ENCODE measurements around the gene HDAC11.
"Not testable (repeated sequence)": the region's sequence is repeated elsewhere in the genome, so short reads cannot be mapped to it uniquely, and the experiment has no call there.

HDAC11 gene

GRCh38 chr3:13519006-13519791 is 39.1 kb downstream of the HDAC11 start:
- Histone ChIP-seq H2AFZ (no peak overlapping the region), H3K4me1 (no peaks in the 10 kb centered on the region), H3K27ac (no peak overlapping the region)

GRCh38 chr3:13520326-13520880 is 40.3 kb downstream of the HDAC11 start:
- H3K4me1 ChIP-seq = no peaks in the 10 kb centered on the region
- H3K27me3 ChIP-seq (ENCODE audit: control insufficient read depth, insufficient read depth, low read length) = no peaks in the 10 kb centered on the region
- H2AFZ ChIP-seq = no peak overlapping the region
- H3K27ac ChIP-seq = no peak overlapping the region
- H3K9me3 ChIP-seq (ENCODE audit: control insufficient read depth, low read length) = no peaks in the 10 kb centered on the region
- H3K79me2 ChIP-seq = no peaks in the 10 kb centered on the region
- TF ChIP-seq CTCF (IDR thresholded peaks at IDR 0.05) = no peak
- no peak overlapping the region for H3K4me2 ChIP-seq (ENCODE audit: low read length)
- H3K4me3 ChIP-seq (ENCODE audit: low read depth, low read length) = no peak overlapping the region
- no peaks in the 10 kb centered on the region for H3K36me3 ChIP-seq (ENCODE audit: control insufficient read depth, insufficient read depth, low read length)
- no peak overlapping the region for H3K9ac ChIP-seq

More at GRCh38 chr3:13519006-13519791, 39.1 kb downstream of the HDAC11 start:
- H3K36me3 ChIP-seq (ENCODE audit: control insufficient read depth, insufficient read depth, low read length) = no peaks in the 10 kb centered on the region
- no peaks in the 10 kb centered on the region for H3K27me3 ChIP-seq (ENCODE audit: control insufficient read depth, insufficient read depth, low read length)
- no peaks in the 10 kb centered on the region for H3K9me3 ChIP-seq (ENCODE audit: control insufficient read depth, low read length)
- TF ChIP-seq CTCF (IDR thresholded peaks at IDR 0.05) = no peak
- H3K4me2 ChIP-seq (ENCODE audit: low read length) = no peak overlapping the region
- no peaks in the 10 kb centered on the region for H3K79me2 ChIP-seq
- no peak overlapping the region for H3K4me3 ChIP-seq (ENCODE audit: low read depth, low read length)
- no peak overlapping the region for H3K9ac ChIP-seq

- TF ChIP-seq CTCF (IDR thresholded peaks at IDR 0.05) = no peak
- no peak overlapping the region for H3K27ac ChIP-seq
These were observed 41.2 kb downstream of the HDAC11 start for GRCh38 chr3:13521309-13521708.

GRCh38 chr3:13521749-13522148 is 41.6 kb downstream of the HDAC11 start:
- not testable (repeated sequence) for H3K9me3 ChIP-seq (ENCODE audit: control insufficient read depth, low read length); H3K27ac ChIP-seq; H3K36me3 ChIP-seq (ENCODE audit: control insufficient read depth, insufficient read depth, low read length); H3K4me2 ChIP-seq (ENCODE audit: low read length); H3K79me2 ChIP-seq; H3K9ac ChIP-seq; H3K4me1 ChIP-seq; H3K4me3 ChIP-seq (ENCODE audit: low read depth, low read length); H2AFZ ChIP-seq; H3K27me3 ChIP-seq (ENCODE audit: control insufficient read depth, insufficient read depth, low read length)

More at GRCh38 chr3:13521309-13521708, 41.2 kb downstream of the HDAC11 start:
- Histone ChIP-seq H3K4me3 (ENCODE audit: low read depth, low read length) (no peak overlapping the region), H3K27me3 (ENCODE audit: control insufficient read depth, insufficient read depth, low read length) (no peaks in the 10 kb centered on the region), H3K4me1 (no peaks in the 10 kb centered on the region), H3K4me2 (ENCODE audit: low read length) (no peak overlapping the region), H2AFZ (no peak overlapping the region), H3K36me3 (ENCODE audit: control insufficient read depth, insufficient read depth, low read length) (no peaks in the 10 kb centered on the region), H3K9ac (no peak overlapping the region), H3K79me2 (no peaks in the 10 kb centered on the region), H3K9me3 (ENCODE audit: control insufficient read depth, low read length) (no peaks in the 10 kb centered on the region)

- no peaks in the 10 kb centered on the region for H3K27me3 ChIP-seq (ENCODE audit: control insufficient read depth, insufficient read depth, low read length)
- H3K36me3 ChIP-seq (ENCODE audit: control insufficient read depth, insufficient read depth, low read length) = no peaks in the 10 kb centered on the region
- H3K9me3 ChIP-seq (ENCODE audit: control insufficient read depth, low read length) = no peaks in the 10 kb centered on the region
- no peak overlapping the region for H3K9ac ChIP-seq
- no peak overlapping the region for H2AFZ ChIP-seq
- H3K4me3 ChIP-seq (ENCODE audit: low read depth, low read length) = no peak overlapping the region
- no peaks in the 10 kb centered on the region for H3K79me2 ChIP-seq
- TF ChIP-seq CTCF (IDR thresholded peaks at IDR 0.05) = no peak
- H3K4me1 ChIP-seq = no peaks in the 10 kb centered on the region
- no peak overlapping the region for H3K4me2 ChIP-seq (ENCODE audit: low read length)
- no peak overlapping the region for H3K27ac ChIP-seq
These were observed 42.1 kb downstream of the HDAC11 start for GRCh38 chr3:13522236-13522635.
